ENCODE data around the gene MEP1A.
"Not testable (repeated sequence)": the region's sequence is repeated elsewhere in the genome, so short reads cannot be mapped to it uniquely, and the experiment has no call there.

DNA sequence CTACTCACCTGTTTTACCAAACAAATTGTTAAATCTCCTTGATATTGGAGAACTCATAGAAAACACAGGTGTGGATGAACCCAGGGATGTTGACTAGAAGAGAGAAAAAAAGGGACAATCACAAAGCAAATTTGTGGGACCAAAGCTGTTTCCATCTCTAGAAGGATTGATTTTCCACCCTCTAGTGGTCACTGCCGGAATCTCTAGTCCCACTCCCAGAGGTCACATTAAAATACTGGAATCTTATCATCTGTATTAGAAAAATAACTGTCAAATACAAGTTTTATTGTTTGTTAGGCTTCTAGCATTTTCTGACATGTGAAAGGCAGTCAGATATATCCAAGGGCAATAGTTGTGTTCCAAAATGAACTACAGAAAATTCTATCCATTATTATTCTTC is 62.8 kb downstream of the MEP1A start:
- TF ChIP-seq, protein P1, sequence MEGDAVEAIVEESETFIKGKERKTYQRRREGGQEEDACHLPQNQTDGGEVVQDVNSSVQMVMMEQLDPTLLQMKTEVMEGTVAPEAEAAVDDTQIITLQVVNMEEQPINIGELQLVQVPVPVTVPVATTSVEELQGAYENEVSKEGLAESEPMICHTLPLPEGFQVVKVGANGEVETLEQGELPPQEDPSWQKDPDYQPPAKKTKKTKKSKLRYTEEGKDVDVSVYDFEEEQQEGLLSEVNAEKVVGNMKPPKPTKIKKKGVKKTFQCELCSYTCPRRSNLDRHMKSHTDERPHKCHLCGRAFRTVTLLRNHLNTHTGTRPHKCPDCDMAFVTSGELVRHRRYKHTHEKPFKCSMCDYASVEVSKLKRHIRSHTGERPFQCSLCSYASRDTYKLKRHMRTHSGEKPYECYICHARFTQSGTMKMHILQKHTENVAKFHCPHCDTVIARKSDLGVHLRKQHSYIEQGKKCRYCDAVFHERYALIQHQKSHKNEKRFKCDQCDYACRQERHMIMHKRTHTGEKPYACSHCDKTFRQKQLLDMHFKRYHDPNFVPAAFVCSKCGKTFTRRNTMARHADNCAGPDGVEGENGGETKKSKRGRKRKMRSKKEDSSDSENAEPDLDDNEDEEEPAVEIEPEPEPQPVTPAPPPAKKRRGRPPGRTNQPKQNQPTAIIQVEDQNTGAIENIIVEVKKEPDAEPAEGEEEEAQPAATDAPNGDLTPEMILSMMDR (IDR thresholded peaks at IDR 0.05) = peak; percentile 12 to 44 (median 42)
- TF ChIP-seq POLR2AphosphoS5 (IDR thresholded peaks at IDR 0.05) = not testable (repeated sequence)

All from prostate gland (tissue), 2 donors.